Testis (tissue), 3 donors: ENCODE data around the gene NFE2. TPM values are rescaled to one million over a fixed set of nuclear protein-coding genes. Genes with fewer than 3 reads are reported as not detected.

Experiments used
- DNase-seq: peaks from one replicate; pipeline ENCODE4 v3.0.0-alpha.2; 2019
- H3K27ac ChIP-seq, 2 donors: fragments of 200-600 bp; sonication (generic); one replicate each; pipeline ENCODE4 v1.5.1; 2019
- H3K27me3 ChIP-seq: fragments of 200-600 bp; sonication (generic); one replicate; pipeline ENCODE4 v1.5.1; 2019
- H3K36me3 ChIP-seq: fragments of 200-600 bp; sonication (generic); one replicate; pipeline ENCODE4 v1.5.1; 2017; ENCODE audit warnings: low read depth; ENCODE audit errors: missing control alignments
- H3K4me1 ChIP-seq: fragments of 200-600 bp; sonication (generic); one replicate; pipeline ENCODE4 v1.5.1; 2019
- H3K4me3 ChIP-seq, 2 donors: fragments of 200-600 bp; sonication (generic); one replicate each; pipeline ENCODE4 v1.5.1; 2017 to 2019
- H3K9me3 ChIP-seq: fragments of 200-600 bp; sonication (generic); one replicate; pipeline ENCODE4 v1.5.1; 2017
- CTCF ChIP-seq, 3 experiments: fragments of 450-650 bp in 2 of 3; fragments of 200-600 bp in 1 of 3; sonication (generic) in 1 of 3; IDR thresholded peaks; one replicate each; pipeline ENCODE4 v1.5.1; 2016 to 2019; ENCODE audit warnings: antibody characterized with exemption in 3 of 3, mild to moderate bottlenecking in 2 of 3, moderate library complexity in 1 of 3
- POLR2A ChIP-seq: fragments of 450-650 bp; IDR thresholded peaks from one replicate; pipeline ENCODE4 v1.6.1; 2017; ENCODE audit warnings: antibody characterized with exemption, mild to moderate bottlenecking, moderate library complexity
- WGBS, 2 donors: methylation state at CpG; one replicate each; pipeline ENCODE4 v1.1.5; 2018; 5-methylcytosine and 5-hydroxymethylcytosine counted together
- intact Hi-C: fragments of 100-400 bp; cut with DNase I; formaldehyde crosslinking; loops from one replicate; pipeline ENCODE4 v1.15.1; 2023; ENCODE audit warnings: low total_unique reads
- polyA plus RNA-seq: library from polyadenylated mRNA; stranded (reverse); fragments of 350-450 nt; fragmentation: Illumina TruSeq; extraction: RNeasy Lipid Tissue Mini Kit (QIAGEN cat#74804); gene quantifications from one replicate; pipeline ENCODE4 v1.2.3, GENCODE V29; 2014; ENCODE audit warnings: low read depth, low replicate concordance; ENCODE audit not compliant: insufficient read depth
- total RNA-seq, 2 donors: library from RNA; depleted of rRNA; stranded (reverse); fragments of >200 nt; gene quantifications; one replicate each; pipeline ENCODE4 v1.2.3, GENCODE V29; 2016

Gene NFE2
- total and polyA plus RNA-seq, 3 donors from 2014 or later = 0.94 to 2.6 (median 1.9) TPM

- WGBS, 2 donors = 0% methylated on average over 48 of the region's 48 CpGs
- peaks cover 44% of the 10 kb centered on the region for H3K4me1 ChIP-seq
- H3K27ac ChIP-seq = peak within 1 kb of the TSS; percentile 90 to 95
- TF ChIP-seq POLR2A (peak; percentile 92), CTCF (IDR thresholded peaks at IDR 0.05) (no peak)
- peak; percentile 99 for DNase-seq
- H3K27me3 ChIP-seq = no peaks in the 10 kb centered on the region
- H3K36me3 ChIP-seq = no peaks in the 10 kb centered on the region
- intact Hi-C loops = loop anchor here (10.0 kb wide), 1 partner anchor 84 kb away; the partner anchor contains the start of gene GPR84
- H3K4me3 ChIP-seq = peak within 1 kb of the TSS; percentile 78 to 88
- H3K9me3 ChIP-seq = no peaks in the 10 kb centered on the region
Observed at GRCh38 chr12:54280468-54281260, 20.2 kb downstream of the NFE2 start, which contains the start of gene HNRNPA1. HNRNPA1 (plus strand) TSS chr12:54280726; CDS start chr12:54280808, 82 bp downstream.

- Histone ChIP-seq H3K4me3 (peak within 1 kb of the TSS; percentile 78 to 88), H3K36me3 (no peaks in the 10 kb centered on the region), H3K9me3 (no peaks in the 10 kb centered on the region), H3K4me1 (peaks cover 38% of the 10 kb centered on the region), H3K27me3 (no peaks in the 10 kb centered on the region), H3K27ac (peak within 1 kb of the TSS; percentile 90 to 95)
- peak; percentile 99 for DNase-seq
- peak; percentile 71 for TF ChIP-seq POLR2A
- peak in 1 of 3 experiments; percentile 16 for TF ChIP-seq CTCF (IDR thresholded peaks at IDR 0.05)
- intact Hi-C loops = loop anchor here (10.0 kb wide), 1 partner anchor 85 kb away; the partner anchor contains the start of gene GPR84
- WGBS, 2 donors = 0% methylated on average over 11 to 49 of the region's 49 CpGs
Observed at GRCh38 chr12:54279632-54280467, 21.0 kb downstream of the NFE2 start, which contains the start of gene CBX5. CBX5 (minus strand) TSS chr12:54280122; CDS start chr12:54257650, 22,472 bp downstream.

- intact Hi-C loops = no loop called here
Observed at GRCh38 chr12:54279227-54279631, 21.6 kb downstream of the NFE2 start.

GRCh38 chr12:54277823-54278276, 23.0 kb downstream of the NFE2 start:
- no peak overlapping the region for H3K4me3 ChIP-seq

More at GRCh38 chr12:54279227-54279631, 21.6 kb downstream of the NFE2 start:
- no peak for TF ChIP-seq CTCF (IDR thresholded peaks at IDR 0.05)
- TF ChIP-seq POLR2A = no peak
- H3K4me1 ChIP-seq = peaks cover 38% of the 10 kb centered on the region
- H3K27me3 ChIP-seq = no peaks in the 10 kb centered on the region
- H3K36me3 ChIP-seq = no peaks in the 10 kb centered on the region
- H3K27ac ChIP-seq = peak overlapping the region; percentile 90 to 95
- no peaks in the 10 kb centered on the region for H3K9me3 ChIP-seq
- DNase-seq = no peak
- WGBS, 2 donors = 0 to 1% methylated on average over 19 of the region's 19 CpGs
- H3K4me3 ChIP-seq = peak overlapping the region; percentile 78 to 88

More at GRCh38 chr12:54277823-54278276, 23.0 kb downstream of the NFE2 start:
- 25 to 26% methylated on average over 5 of the region's 5 CpGs for WGBS, 2 donors
- Histone ChIP-seq H3K36me3 (no peaks in the 10 kb centered on the region), H3K4me1 (peaks cover 31% of the 10 kb centered on the region), H3K27ac (peak overlapping the region in 1 of 2 donors; percentile 90), H3K27me3 (no peaks in the 10 kb centered on the region), H3K9me3 (no peaks in the 10 kb centered on the region)
- TF ChIP-seq POLR2A (no peak), CTCF (IDR thresholded peaks at IDR 0.05) (no peak)
- DNase-seq = no peak
- intact Hi-C loops = no loop called here
